K562 (cell line): Measurements from ENCODE around the gene PCP2. TPM values are rescaled to one million over a fixed set of nuclear protein-coding genes. Genes with fewer than 3 reads are reported as not detected.

ENCODE experiments used
- GMEB1 ChIP-seq: fragments of 250-450 bp; sonication (Bioruptor Pico); IDR thresholded peaks from 2 replicates; pipeline ENCODE4 v1.4.0; 2020; ENCODE audit warnings: mild to moderate bottlenecking
- HNRNPUL1 ChIP-seq: fragments of 200-400 bp; formaldehyde crosslinking; IDR thresholded peaks from 2 replicates; pipeline ENCODE4 v1.6.1; 2017; ENCODE audit warnings: low read length
- KLF6 ChIP-seq: fragments of 250-450 bp; sonication (Bioruptor Pico); IDR thresholded peaks from 2 replicates; pipeline ENCODE4 v1.4.0; 2020; ENCODE audit warnings: mild to moderate bottlenecking, moderate library complexity, borderline replicate concordance
- MAFG ChIP-seq: fragments of 450-650 bp; conservative IDR thresholded peaks from 2 replicates; pipeline ENCODE4 v1.6.1; 2016; ENCODE audit warnings: missing genetic modification characterization, missing compliant biosample characterization
- NFIX ChIP-seq: fragments of 250-450 bp; sonication (Bioruptor Pico); IDR thresholded peaks from 2 replicates; pipeline ENCODE4 v1.4.0; 2020; ENCODE audit warnings: low read depth, mild to moderate bottlenecking, moderate library complexity
- NR2C1 ChIP-seq, 2 experiments: fragments of 450-650 bp; IDR thresholded peaks; 2 replicates each; pipeline ENCODE4 v1.6.1; 2017; ENCODE audit warnings: mild to moderate bottlenecking in 2 of 2, antibody characterized with exemption in 1 of 2, inconsistent platforms in 1 of 2, missing compliant biosample characterization in 1 of 2, missing genetic modification characterization in 1 of 2
- PURB ChIP-seq: sonication (generic); formaldehyde crosslinking; IDR thresholded peaks from 2 replicates; pipeline ENCODE4 v1.9.0; 2021; ENCODE audit warnings: low read depth, mild to moderate bottlenecking, missing genetic modification reagents
- SMC3 ChIP-seq: conservative IDR thresholded peaks from 2 replicates; pipeline ENCODE4 v1.6.1; 2011; ENCODE audit warnings: low read depth, low read length, improper control_type of control experiment; ENCODE audit not compliant: insufficient read depth
- SNAPC5 ChIP-seq: fragments of 250-450 bp; sonication (Bioruptor Pico); IDR thresholded peaks from 2 replicates; pipeline ENCODE4 v1.8.0; 2021; ENCODE audit warnings: moderate library complexity, mild to moderate bottlenecking, inconsistent platforms
- SRSF1 ChIP-seq: fragments of 200-400 bp; formaldehyde crosslinking; IDR thresholded peaks from 2 replicates; pipeline ENCODE4 v1.6.1; 2017; ENCODE audit warnings: mild to moderate bottlenecking, low read depth, low read length, moderate library complexity
- ZBTB11 ChIP-seq, 3 experiments: fragments of 200-800 bp in 1 of 3; fragments of 250-450 bp in 1 of 3; fragments of 450-650 bp in 1 of 3; sonication (Bioruptor Pico) in 1 of 3; sonication (Bioruptor generic) in 1 of 3; formaldehyde crosslinking in 1 of 3; IDR thresholded peaks; 2 replicates each; pipeline versions ENCODE4 v1.6.1 to v1.8.0; 2016 to 2022; ENCODE audit warnings: mild to moderate bottlenecking in 2 of 3, missing genetic modification characterization in 2 of 3, missing compliant biosample characterization in 1 of 3, moderate library complexity in 1 of 3
- ZBTB33 ChIP-seq: sonication (generic); formaldehyde crosslinking; IDR thresholded peaks from 2 replicates; pipeline ENCODE4 v1.8.1; 2023; ENCODE audit warnings: mild to moderate bottlenecking, missing genetic modification reagents
- ZNF583 ChIP-seq: fragments of 250-450 bp; sonication (Bioruptor Pico); IDR thresholded peaks from 2 replicates; pipeline ENCODE4 v1.4.0; 2020
- polyA plus RNA-seq, 8 experiments: library from polyadenylated mRNA; depleted of rRNA in 4 of 8; stranded (reverse) in 5 of 8; unstranded in 3 of 8; fragments of >200 nt; fragmentation: Nextera tagmentation in 2 of 8; fragmentation: Illumina TruSeq in 1 of 8; extraction: Ambion mirVana in 2 of 8; extraction: Trizol in 1 of 8; gene quantifications; 2 replicates each; pipeline versions ENCODE4 v1.2.1 to v1.2.3, GENCODE V29; 2011 to 2014; ENCODE audit warnings: inconsistent platforms in 1 of 8, missing spikeins in 1 of 8
- total RNA-seq, 7 experiments: library from RNA; depleted of rRNA in 6 of 7; stranded (reverse); fragments of >200 nt in 6 of 7; fragmentation: Illumina TruSeq in 2 of 7; extraction: Trizol in 2 of 7; gene quantifications; 2 replicates each; pipeline versions ENCODE4 v1.2.1 to v1.2.3, GENCODE V29; 2011 to 2021; ENCODE audit warnings: low replicate concordance in 1 of 7
- TF ChIP-seq, protein P1 (sequence below): fragments of 450-650 bp; IDR thresholded peaks from 2 replicates; pipeline ENCODE4 v1.6.1; 2017; ENCODE audit warnings: antibody characterized with exemption
- TF ChIP-seq, protein P2 (sequence below): IDR thresholded peaks from 2 replicates; pipeline ENCODE4 v1.6.1; 2011; ENCODE audit not compliant: insufficient read length; ENCODE audit errors: extremely low read depth

PCP2 gene
- total and polyA plus RNA-seq, 9 of the 15 experiments (the other 6 are each of a cell fraction or from before 2014, with no cell fraction given), result 0.17 to 1.3 (median 0.49) TPM; not detected in 3

GRCh38 chr19:7637374-7638256, 4.1 kb upstream of the PCP2 start (continued):
- TF ChIP-seq GMEB1 (CRISPR knock-in tag) (no peak), SNAPC5 (CRISPR knock-in tag) (no peak), KLF6 (CRISPR knock-in tag) (peak; percentile 68; the same call in 1 of the 2 replicates), SMC3 (no peak), HNRNPUL1 (no peak), ZBTB33 (CRISPR knock-in tag) (no peak), NFIX (CRISPR knock-in tag) (no peak), MAFG (tag) (no peak), ZBTB11 (CRISPR knock-in tag; IDR thresholded peaks at IDR 0.05) (peak in 2 of 3 experiments; percentile 56 to 74; a peak in 4 of 6 replicates), SRSF1 (no peak), NR2C1 (IDR thresholded peaks at IDR 0.05) (no peak), NR2C1 (tag; IDR thresholded peaks at IDR 0.05) (no peak), PURB (CRISPR knock-in tag) (no peak), ZNF583 (CRISPR knock-in tag) (no peak)
- TF ChIP-seq, protein P1, sequence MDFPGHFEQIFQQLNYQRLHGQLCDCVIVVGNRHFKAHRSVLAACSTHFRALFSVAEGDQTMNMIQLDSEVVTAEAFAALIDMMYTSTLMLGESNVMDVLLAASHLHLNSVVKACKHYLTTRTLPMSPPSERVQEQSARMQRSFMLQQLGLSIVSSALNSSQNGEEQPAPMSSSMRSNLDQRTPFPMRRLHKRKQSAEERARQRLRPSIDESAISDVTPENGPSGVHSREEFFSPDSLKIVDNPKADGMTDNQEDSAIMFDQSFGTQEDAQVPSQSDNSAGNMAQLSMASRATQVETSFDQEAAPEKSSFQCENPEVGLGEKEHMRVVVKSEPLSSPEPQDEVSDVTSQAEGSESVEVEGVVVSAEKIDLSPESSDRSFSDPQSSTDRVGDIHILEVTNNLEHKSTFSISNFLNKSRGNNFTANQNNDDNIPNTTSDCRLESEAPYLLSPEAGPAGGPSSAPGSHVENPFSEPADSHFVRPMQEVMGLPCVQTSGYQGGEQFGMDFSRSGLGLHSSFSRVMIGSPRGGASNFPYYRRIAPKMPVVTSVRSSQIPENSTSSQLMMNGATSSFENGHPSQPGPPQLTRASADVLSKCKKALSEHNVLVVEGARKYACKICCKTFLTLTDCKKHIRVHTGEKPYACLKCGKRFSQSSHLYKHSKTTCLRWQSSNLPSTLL, result no peak
- TF ChIP-seq, protein P2, sequence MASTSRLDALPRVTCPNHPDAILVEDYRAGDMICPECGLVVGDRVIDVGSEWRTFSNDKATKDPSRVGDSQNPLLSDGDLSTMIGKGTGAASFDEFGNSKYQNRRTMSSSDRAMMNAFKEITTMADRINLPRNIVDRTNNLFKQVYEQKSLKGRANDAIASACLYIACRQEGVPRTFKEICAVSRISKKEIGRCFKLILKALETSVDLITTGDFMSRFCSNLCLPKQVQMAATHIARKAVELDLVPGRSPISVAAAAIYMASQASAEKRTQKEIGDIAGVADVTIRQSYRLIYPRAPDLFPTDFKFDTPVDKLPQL, result no peak
